Left forelimb (tissue), 1 donor: ENCODE data around the gene CD52.
A peak's percentile ranks its signal among the peaks of the same experiment; 100 is the strongest.

Experiments
- DNase-seq: peaks from one replicate; pipeline ENCODE4 v3.0.0-alpha.2; 2018; ENCODE audit warnings: low spot score

Gene CD52

DNA sequence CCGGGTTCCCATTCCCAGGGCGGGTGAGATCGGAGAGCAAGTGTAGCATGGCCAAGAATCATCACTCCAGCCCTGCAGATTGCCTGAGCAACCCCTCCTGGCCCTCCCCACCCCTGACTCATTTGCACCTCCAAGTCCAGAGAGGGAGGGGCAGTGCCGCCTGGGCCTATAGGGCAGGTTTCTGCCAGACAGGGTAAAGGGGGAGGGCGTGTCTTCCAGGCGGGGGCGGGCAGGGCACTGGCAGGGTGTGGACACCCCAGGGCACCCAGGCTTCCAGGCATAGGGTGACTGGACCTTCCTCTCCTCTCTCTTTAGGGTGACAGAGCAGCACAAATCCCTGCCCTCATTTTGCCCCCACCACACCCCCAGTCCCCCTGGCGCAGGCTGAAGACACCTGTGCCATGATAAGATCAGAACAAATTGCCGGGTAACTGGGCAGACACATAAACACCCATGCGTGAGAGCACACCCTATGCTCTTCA, 39.4 kb downstream of the CD52 start:
- DNase-seq: no peak

DNA sequence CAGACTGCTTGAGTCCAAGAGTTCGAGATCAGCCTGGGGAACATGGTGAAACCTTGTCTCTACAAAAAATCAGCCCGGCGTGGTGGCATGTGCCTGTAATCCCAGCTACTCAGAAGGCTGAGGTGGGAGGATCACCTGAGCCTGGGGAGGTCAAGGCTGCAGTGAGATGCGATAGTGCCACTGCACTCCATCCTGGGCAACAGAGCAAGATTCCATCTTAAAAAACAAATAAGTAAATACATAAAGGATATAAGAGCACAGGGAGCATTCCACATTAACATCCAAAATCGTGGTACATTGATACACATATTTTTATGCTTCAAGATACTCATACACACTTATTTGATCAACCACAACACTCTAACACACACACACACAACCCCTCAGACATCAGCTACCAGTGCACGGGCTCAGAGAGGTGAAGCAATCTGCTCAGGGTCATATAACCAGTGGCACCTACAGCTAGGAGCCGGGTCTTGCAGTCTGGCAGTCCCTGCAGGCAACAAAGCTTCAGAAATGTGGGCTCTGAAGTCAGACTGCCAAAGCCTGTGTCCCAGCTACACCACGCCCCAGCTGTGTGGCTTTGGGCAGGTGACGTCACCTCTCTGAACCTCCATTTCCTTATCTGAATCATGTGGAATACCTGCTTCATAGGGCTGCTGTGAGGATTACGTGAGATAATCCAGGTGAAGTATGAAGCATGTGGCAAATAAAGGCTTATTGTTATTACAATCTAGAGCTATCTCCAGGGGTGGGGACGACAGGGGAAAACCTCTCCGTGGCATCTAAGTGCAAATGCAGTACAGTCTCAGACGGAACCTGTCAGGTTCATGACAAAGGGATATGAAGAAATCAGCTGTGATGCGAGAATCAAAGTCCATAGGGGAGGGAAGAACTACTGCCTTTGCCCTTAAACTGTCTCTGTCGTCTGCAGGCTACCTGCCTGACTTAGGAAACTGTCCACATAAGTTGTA, 40.9 kb downstream of the CD52 start:
- DNase-seq: no peak

DNA sequence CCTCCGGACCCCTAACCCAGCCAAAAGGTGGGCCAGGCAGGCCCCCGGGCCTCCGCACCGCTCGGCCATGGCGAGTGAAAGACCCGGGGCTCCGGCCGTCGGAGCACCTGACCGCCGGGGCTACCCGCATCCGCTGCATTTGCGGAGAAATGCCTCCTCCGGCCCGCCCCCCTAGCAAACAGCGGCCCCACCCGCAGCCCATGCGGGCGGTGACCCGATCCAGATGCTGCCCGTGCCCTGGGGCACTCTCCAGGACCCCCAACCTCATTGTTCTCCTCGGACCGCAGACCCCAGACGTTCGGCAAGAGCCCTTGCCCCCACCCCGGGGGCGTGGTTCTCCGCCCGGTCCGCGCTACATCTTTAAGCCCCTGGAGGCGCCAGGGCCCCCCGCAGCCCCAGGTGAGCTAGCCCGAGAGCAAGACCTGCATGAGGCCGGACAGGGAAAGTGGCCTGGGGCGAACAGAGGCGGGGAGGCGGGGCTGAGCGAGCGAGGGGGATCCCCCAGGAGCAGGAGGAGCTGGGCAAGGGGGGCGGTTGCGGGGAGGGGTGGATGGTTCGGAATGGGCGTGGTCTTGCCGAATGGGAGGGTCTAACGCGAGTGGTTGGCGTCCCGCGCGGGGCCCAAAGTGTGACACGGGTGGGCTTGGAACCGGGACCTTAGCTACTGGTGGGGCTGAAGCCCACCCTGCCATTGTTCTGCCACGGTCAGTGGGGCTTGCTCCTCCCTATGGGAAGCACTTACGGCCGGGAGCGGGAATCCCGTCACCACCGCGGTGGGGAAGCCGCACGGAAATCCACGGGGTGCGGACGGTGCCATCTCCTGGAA, 42.4 kb downstream of the CD52 start:
- no peak for DNase-seq

DNA sequence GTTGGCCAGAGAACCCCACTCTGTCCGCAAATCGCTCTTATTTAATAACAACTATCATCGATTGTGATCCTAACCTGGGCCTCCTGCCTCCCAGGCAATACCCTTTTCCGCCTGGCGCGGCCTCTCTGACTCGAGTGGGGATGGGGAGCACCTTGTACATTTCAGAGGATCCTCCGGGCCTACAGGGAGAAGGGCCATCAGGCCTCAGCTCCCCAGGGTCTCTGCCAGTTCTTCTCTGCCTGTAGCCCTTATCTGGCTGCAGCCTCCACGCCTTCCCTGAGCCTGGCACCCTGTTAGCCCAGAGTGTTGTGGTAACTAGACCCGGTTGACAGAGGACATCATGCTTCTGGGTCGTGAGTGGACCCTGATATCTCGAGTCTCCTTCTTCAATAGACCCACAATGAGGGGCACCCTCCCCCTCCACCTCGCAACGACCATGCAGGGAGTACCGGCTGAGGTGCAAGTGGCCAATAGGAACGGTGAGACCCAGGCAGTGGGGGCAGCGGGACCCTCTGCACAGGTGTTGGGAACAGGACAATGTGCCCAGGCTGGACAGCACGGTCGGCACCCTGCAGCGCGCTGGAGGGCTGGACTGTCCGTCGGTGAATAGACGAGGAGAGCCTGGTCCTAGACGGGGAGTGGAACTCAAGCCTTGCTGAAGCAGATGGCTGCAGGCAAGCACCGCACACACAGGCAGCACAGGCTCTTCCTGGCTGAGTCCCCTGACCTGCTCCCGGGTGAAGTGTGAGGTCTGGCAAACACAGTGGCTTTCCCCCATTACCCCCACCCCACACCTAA, 43.2 kb downstream of the CD52 start:
- no peak for DNase-seq

DNA sequence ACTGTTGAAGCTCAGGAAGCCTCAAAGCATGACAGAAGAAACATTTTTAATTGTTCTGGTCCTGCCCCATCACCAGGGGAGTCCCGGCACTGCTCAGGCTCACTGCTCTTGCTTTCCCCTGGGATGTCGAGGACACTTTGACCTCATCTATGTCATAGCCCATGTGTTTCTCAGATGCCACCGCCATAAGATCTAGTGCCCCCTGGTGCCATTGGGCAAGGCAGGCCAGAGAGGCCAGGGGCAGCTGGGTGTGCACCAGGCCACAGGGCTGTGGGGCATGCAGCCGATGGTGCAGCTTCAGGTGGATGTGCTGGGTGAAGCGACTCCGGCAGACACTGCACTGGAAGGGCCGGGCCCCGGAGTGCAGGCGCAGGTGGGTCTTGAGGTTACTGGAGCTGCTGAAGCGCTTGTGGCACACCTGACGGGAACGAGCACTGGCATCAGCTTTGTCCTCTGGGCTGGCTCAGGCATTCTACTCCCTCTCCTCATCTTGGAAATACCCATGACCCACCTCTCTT, 43.9 kb downstream of the CD52 start:
- DNase-seq: no peak

DNA sequence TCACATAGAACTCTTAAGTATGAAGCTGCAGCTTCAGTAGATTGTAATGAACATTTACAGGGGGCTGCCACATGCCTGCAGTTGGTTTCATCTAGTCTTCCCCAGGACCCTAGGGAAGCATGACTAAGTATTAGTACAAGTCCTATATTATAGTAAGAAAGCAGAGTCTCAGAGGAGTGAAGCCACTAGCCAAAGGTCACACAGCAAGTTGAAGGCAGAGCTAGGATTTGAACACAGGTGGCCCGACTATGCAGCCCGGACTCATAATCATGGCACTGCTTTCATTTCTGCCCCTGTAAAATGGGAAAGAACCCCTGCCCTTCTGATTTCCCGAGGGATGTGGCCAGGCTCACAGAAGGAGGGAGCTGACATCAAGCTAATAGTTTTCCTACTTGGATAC, 44.6 kb downstream of the CD52 start:
- DNase-seq: no peak

DNA sequence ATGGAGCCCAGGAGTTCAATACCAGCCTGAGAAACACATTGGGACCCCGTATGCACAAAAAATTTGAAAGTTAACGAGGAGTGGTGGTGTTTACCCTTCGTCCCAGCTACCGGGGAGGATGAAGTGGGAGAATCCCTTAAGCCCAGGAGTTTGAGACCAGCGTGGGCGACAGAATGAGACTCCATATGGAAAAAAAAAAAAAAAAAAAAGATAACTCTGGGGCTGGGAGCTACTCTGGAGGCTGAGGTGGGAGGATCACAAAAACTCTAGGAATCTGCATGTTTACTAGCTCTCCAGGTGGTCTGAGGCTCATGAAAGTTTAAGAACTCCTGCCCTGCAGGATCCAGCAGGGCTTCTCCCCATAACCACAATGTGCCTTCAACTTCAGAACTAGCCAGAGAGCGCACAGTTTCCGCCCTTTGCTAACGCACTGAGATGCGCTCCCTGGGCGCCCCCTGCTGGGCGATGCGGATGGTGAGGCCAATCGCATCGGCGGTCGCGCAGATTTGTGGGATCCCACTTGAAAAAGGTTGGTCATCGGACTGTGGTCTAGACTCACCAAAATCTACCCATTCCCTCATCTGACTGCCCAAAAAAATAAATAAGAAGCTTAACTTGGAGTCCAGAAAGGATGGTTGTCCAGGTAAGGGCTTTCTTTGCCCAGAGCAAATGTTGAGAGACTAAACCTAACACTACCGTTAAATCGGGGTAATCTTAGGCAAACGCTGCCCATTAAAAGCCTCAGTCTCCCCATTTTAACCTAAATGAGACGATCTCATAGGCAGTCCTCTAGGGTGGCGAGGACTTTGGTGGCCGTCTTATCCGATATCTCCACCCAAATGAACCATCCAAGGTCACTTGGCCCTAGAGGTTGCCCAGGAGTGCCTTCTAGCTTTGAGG, 46.0 kb downstream of the CD52 start:
- peak; percentile 78 for DNase-seq

DNA sequence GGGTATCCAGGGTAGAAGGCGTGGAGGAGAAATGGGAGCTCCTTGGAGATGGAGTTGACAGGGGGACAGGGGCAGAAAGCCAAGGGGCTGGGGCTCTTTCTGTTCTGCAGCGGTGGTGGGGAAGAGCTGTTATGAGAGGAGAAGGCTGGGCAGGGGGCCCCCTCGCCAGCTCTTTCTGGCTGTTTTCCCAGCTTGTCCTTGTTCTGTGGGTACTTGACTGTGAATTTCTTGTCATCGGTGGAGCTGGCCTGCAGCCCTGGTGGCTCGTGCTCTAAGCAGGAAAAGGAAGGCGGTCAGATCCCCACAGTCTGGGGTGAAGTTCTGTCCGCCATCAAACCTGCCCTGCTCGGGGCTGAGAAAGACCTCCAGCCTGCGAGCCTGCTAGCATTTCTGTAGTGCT, 47.2 kb downstream of the CD52 start:
- no peak for DNase-seq

DNA sequence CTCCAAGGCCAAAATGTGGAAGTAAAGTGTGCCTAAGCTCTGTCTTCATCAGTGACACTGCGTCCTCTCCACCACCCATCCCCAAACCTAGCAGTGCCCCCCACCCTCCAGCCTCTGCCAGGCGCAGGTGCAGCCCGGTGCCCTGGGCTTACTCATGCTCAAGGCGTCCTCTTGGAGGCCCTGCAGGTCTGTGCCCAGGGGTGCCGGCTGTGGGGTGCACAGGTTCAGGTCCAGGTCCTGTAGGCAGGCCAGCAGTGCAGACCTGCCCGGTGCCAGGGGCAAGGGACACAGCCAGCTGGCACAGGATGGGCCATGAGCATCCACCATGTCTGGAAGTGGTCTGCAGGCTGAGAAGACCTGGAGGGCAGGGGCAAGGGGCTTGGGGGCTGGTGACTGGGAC, 49.7 kb downstream of the CD52 start:
- DNase-seq: no peak

DNA sequence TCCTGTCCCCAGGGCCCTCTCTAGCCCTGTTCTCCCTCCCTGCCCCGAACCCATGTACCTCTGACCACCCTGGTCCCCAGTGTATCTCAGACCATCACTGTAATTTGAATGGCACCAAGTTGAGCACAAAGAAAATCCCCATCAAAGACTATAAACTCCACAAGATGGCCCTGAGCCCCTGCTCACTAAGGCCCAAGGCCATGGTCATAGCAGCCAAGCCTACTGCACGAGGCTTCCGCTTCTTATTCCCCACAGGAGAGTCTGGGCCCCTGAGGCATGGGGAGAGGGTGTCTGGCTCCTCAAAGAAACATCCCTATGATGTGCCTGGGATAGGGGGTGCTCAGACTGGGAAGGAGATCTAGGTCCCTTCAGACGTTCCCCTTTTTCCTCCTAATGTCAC, 50.2 kb downstream of the CD52 start:
- DNase-seq: no peak

DNA sequence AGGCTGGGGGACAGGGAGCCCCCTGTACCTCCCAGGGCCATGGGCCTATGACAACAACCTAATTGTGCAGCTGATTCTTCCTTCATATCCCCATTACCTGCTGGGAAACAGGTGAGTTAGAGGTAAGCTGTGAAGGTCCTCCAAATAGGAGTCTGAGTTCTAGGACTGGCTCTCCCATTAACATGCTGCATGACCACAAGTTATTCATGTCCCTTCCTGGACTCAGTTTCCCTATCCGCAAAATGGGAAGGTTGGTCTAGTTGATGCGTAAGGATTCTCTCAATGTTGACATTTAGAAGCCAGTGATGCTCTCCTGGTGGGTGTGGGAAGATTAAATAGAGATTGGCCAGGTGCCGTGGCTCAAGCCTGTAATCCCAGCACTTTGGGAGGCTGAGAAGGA, 50.7 kb downstream of the CD52 start:
- no peak for DNase-seq
